M059J (cell line): ENCODE results near the gene A2M. TPM values are rescaled to one million over a fixed set of nuclear protein-coding genes. Genes with fewer than 3 reads are reported as not detected.

ENCODE experiments used
- DNase-seq: peaks from one replicate; pipeline ENCODE4 v3.0.0-alpha.2; 2012; ENCODE audit warnings: low read depth
- total RNA-seq: library from RNA; depleted of rRNA; stranded (reverse); fragments of >200 nt; shearing (Covaris generic); gene quantifications from 2 replicates; pipeline ENCODE4 v1.2.3, GENCODE V29; 2014

The A2M gene
- total RNA-seq, 1 experiment from 2014 or later: 3.1 TPM

GRCh38 chr12:9122091-9122609 is 6.4 kb upstream of the A2M start:
- DNase-seq: no peak

DNA sequence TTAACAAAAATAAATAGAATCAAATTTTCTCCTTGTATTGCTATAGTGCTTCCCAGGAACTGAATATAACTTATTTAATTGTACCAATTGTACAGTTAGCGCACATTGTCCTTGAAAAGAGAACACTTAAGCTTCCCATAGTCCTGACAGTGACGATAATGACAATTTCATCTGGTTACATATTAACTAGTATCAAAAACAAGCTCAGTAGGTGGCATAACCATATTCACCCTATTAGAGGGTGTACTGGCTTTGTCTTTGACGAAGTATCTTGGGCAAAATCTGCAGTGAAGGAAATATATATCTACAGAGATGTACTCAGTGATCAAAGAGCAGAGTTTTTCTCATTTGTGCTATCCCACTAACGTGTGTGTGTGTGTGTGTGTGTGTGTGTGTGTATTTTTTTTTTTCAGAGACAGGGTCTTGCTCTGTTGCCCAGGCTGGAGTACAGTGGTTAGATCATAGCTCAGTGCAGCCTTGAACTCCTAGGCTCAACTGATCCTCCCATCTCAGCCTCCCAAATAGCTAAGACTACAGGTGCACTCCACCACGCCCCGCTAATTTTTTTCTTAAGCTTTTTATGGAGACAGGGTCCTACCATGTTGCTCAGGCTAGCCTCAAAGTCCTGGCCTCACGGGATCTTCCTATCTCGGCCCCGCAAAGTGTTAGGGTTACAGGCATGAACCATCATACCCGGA is 4.9 kb upstream of the A2M start:
- no peak for DNase-seq

GRCh38 chr12:9118158-9118557 is 2.4 kb upstream of the A2M start:
- DNase-seq: no peak

- DNase-seq: no peak
These were observed 773 bp downstream of the A2M start for GRCh38 chr12:9114946-9115345.

GRCh38 chr12:9113987-9114309 is 1.8 kb downstream of the A2M start:
- DNase-seq: no peak

GRCh38 chr12:9113296-9113986 is 2.3 kb downstream of the A2M start:
- DNase-seq: no peak

- no peak for DNase-seq
These were observed 3.5 kb downstream of the A2M start for GRCh38 chr12:9112076-9112853.

DNA sequence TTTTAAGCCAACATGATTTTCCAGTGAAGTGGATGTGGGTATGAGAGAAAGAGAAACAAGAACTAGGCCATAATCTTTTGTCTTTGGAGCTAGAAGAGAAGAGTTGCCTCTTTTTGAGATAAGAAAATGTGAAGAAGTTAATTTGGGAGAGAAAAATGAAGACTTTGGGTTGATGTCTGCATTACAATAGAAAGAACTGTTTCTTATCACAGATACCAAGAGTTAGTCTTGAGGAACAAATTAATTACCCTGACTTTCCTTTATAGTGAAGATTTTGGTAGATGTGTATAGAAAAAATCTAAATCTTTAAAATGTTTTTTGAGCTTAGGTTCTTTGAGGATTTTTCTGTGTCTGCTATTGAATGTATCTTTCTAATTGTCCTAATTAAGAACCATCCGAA is 4.2 kb downstream of the A2M start:
- no peak for DNase-seq

DNA sequence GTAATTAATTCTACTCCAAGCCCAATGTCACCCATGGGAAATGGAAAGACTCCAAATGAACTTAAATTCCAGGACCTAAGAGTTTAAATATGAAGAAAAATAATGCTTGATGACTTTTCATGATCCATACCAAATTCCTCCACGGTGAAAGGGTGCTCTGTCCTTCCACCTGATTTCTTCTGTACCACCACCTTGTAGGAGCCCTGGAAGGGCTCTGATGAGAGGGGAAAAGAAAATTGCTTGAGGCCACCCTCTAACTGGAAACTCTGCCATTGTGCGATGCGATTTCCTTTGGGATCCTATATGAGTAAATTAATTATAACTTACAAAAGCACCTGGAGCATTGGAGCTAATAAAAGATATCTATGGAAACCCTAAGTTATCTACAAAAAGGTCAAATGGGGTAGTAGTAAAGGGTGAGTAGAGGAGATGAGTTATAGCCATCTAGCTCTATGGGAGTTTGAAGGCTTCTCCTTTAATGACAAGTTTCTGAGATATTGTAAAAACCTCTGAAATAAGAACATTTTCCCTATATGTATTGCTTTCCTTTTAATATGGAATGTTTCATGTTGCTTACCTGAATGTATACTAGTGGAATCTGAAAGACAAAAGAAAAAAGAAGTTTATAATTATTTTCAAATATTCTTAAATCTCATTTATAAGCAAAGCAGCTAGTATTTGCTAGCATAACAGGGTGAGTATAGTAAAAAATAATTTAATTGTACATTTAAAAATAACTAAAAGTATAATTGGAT is 5.8 kb downstream of the A2M start:
- no peak for DNase-seq

DNA sequence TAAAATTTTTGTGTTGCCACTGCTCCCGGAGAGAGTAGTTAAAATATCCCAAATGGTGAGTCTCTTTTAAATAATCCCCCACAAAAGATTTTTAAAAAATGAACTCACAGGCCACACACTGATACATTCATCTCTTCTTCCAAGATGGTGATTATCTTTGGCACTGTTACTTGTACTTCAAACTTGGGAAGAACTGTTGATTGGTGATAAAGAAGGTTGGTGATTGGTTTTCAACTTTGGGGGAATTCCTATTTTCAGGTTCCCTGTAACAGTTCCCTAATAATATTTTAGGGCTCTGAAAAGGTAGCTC is 6.6 kb downstream of the A2M start:
- DNase-seq: no peak

DNA sequence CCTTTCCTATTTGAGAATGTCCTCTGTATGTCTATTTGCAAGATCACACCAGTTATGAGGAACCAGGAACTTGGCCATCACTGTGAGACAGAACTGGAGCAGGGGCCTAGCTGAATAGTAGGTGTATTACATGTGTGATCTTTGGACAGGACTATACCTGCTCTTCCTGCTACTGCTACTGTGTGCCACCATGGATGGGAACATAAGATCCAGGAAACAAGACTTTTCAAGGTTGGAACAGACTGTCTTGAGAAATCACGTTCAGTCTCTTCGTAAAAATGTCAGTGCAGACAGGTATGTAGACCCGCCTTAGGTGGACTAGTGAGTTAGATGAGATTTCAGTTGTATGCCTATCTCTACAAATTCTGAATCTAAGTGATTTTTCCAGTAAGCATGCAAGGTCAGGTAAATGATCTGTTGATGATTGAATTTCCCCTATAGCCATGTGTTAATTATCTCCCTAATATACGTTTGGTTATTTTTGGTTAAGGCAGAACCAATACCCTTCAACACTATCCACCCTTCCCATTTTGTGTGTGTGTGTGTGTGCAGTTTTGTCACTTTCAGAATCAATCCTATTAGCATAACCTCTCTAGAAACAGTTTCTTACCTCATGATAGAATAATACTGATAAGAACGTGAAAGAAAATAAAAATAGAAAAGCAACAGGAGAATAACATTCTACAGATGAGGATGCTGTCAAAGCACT is 7.1 kb downstream of the A2M start:
- no peak for DNase-seq

GRCh38 chr12:9107542-9107873 is 8.2 kb downstream of the A2M start:
- DNase-seq: no peak

GRCh38 chr12:9106610-9107541 is 8.8 kb downstream of the A2M start:
- no peak for DNase-seq

- DNase-seq: no peak
These were observed 9.7 kb downstream of the A2M start for GRCh38 chr12:9106067-9106466.

GRCh38 chr12:9104767-9105423 is 10.8 kb downstream of the A2M start:
- no peak for DNase-seq

DNA sequence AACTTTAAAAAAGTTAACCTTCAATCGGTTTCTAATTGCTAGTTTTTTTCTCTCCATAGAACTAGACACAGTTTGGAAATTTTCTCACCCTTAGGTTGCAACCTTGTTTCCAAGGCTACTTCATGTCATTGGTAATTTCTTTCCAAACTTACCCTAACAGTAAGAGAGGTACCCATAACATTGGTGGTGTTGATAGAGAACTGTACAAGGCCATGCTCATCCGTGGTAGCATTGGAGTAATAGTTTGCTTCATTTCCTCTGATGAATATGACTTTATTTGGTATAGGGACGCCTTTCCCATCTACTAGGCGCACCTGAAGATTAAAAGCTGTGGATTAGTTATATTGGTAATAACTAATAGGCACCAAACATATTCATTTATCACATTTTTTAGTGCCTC is 11.6 kb downstream of the A2M start:
- no peak for DNase-seq

- DNase-seq: no peak
These were observed 12.5 kb downstream of the A2M start for GRCh38 chr12:9103050-9103849.

- no peak for DNase-seq
These were observed 14.6 kb downstream of the A2M start for GRCh38 chr12:9101018-9101687.
